ENCODE data around the gene ACTN1.

DNA sequence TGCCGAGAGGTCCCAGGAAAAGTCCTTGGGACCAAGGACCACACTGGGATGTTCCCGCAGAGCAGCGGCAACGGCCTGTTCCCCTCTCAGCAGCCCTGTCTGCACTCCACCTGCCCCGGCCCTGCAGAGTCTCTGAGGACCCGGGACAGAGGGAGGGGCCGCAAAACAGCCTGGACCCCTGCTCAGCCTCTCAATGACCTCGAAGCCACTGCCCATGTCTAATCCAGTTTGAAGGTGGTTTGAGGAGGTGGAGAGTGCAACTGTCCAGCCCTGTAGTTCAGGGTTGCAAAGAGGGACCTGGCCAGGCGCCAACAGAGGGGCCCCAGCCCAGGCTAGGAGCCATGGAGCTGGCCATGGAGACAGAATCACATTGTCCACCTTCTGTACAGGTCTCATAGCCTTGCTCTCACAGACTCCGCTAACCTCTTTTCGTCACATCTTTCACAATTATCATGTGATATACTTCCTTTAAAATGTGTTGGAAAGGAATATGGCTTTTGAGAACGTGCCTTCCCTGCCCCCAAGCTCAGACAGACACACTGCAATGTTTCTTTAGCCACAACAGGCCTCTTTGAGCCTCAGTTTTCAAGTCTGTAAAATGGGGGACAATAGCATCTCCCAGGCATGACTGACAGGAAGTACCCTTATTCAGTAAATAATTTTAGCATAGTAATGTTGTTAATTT, 49.3 kb downstream of the ACTN1 start:
- TF ChIP-seq, protein P1, sequence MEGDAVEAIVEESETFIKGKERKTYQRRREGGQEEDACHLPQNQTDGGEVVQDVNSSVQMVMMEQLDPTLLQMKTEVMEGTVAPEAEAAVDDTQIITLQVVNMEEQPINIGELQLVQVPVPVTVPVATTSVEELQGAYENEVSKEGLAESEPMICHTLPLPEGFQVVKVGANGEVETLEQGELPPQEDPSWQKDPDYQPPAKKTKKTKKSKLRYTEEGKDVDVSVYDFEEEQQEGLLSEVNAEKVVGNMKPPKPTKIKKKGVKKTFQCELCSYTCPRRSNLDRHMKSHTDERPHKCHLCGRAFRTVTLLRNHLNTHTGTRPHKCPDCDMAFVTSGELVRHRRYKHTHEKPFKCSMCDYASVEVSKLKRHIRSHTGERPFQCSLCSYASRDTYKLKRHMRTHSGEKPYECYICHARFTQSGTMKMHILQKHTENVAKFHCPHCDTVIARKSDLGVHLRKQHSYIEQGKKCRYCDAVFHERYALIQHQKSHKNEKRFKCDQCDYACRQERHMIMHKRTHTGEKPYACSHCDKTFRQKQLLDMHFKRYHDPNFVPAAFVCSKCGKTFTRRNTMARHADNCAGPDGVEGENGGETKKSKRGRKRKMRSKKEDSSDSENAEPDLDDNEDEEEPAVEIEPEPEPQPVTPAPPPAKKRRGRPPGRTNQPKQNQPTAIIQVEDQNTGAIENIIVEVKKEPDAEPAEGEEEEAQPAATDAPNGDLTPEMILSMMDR (IDR thresholded peaks at IDR 0.05): no peak
- TF ChIP-seq POLR2A (IDR thresholded peaks at IDR 0.05): no peak

Data from lower leg skin (tissue), 3 donors.